ENCODE measurements around the gene BAG1. TPM values are rescaled to one million over a fixed set of nuclear protein-coding genes. Genes with fewer than 3 reads are reported as not detected.

BAG1 gene
- total and polyA plus RNA-seq, 2 of the 13 experiments (the other 11 are each of a cell fraction or from before 2014, with no cell fraction given): 23.1 to 59.5 TPM

- peaks cover 74% of the 10 kb centered on the region for H3K4me1 ChIP-seq (ENCODE audit: insufficient read depth, low read length)
- ChIA-PET POLR2A (no interaction called here), CTCF (ENCODE audit: low intra/inter-chr PET ratio, low total read pairs) (no interaction called here)
- 77% methylated on average over 5 of the region's 5 CpGs for WGBS (ENCODE audit: low lambda C conversion rate)
- FAIRE-seq: no peak
- H2AFZ ChIP-seq (ENCODE audit: low read length): no peak overlapping the region
- ATAC-seq: no peak
- H3K79me2 ChIP-seq (ENCODE audit: insufficient read depth, low read length): peaks cover 62% of the 10 kb centered on the region
- H3K9me3 ChIP-seq (ENCODE audit: low read length): no peaks in the 10 kb centered on the region
- in situ Hi-C loops (cut with HindIII; ENCODE audit: extremely low pct_ligation_motif_present, low pct_unique_long_range_greater_than_20kb) (loop anchor here (10.0 kb wide), 1 partner anchor 173 kb away; no protein-coding TSS in a partner anchor), intact Hi-C loops (cut with micrococcal nuclease; ENCODE audit: unreplicated experiment) (loop anchor here (2.0 kb wide), 1 partner anchor 181 kb away; the partner anchor contains the start of gene NOL6)
- TF ChIP-seq PRMT3 (CRISPR knock-in tag; IDR thresholded peaks at IDR 0.05; ENCODE audit: borderline replicate concordance, low read depth): no peak
- 0 out of 2 replicates have a peak, but pooled peaks have one; percentile 6 for TF ChIP-seq ZNF335 (CRISPR knock-in tag; IDR thresholded peaks at IDR 0.05)
- TF ChIP-seq ZNF503 (CRISPR knock-in tag; IDR thresholded peaks at IDR 0.05): no peak
- H3K27me3 ChIP-seq (ENCODE audit: control insufficient read depth in 1 of 2, insufficient read depth in 2 of 2, low read length in 2 of 2): no peaks in the 10 kb centered on the region
- peaks cover 4 to 29% of the 10 kb centered on the region in 2 experiments; a peak in 4 of 5 replicates for H3K36me3 ChIP-seq (replicated peaks in 1 of 2; ENCODE audit: control insufficient read depth in 1 of 2, insufficient read depth in 2 of 2, low read length in 2 of 2)
- H3K27ac ChIP-seq (ENCODE audit: extremely low read length, insufficient read depth, low read length): peak overlapping the region; percentile 77
- H3K9ac ChIP-seq (ENCODE audit: insufficient read depth, low read depth, low read length): peak overlapping the region; percentile 14; the same call in 1 of the 2 replicates
- H4K20me1 ChIP-seq (ENCODE audit: insufficient read depth, low read length): no peaks in the 10 kb centered on the region
- H3K4me3 ChIP-seq (replicated peaks in 1 of 3; ENCODE audit: insufficient read depth in 1 of 3, low read depth in 2 of 3, low read length in 3 of 3): peak overlapping the region in 1 of 3 experiments; percentile 75; a peak in 2 of 6 replicates
- peak overlapping the region; percentile 75 for H3K4me2 ChIP-seq (ENCODE audit: low read depth, low read length)
- DNase-seq (ENCODE audit: low spot score): no peak
- BruUV-seq (replicated peaks): no TSS peak
Measured at GRCh38 chr9:33291901-33292300, 27.4 kb upstream of the BAG1 start.

DNA sequence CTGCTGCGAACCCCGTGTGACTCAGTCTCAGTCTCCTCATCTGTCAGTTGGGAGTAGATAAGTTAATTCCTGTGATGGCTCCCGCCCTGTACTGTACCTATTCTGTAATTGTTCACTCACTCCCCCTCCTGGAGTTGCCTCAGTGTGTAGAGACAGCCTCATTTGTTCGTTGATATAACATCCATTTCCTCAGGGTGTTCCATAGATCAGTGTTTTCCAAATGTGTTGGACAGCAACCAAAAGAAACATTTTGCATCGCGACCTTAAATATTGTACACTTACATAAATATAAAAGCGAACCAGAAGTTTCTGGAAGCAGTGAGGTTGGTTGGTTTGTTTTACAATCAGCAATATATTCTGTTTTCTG, 26.5 kb upstream of the BAG1 start:
- Histone ChIP-seq H2AFZ (ENCODE audit: low read length) (no peak overlapping the region), H3K27ac (ENCODE audit: extremely low read length, insufficient read depth, low read length) (peak overlapping the region; percentile 85), H3K4me2 (ENCODE audit: low read depth, low read length) (peak overlapping the region; percentile 75), H3K27me3 (ENCODE audit: control insufficient read depth in 1 of 2, insufficient read depth in 2 of 2, low read length in 2 of 2) (no peaks in the 10 kb centered on the region), H3K79me2 (ENCODE audit: insufficient read depth, low read length) (peaks cover 53% of the 10 kb centered on the region), H3K9ac (ENCODE audit: insufficient read depth, low read depth, low read length) (peak overlapping the region; percentile 84), H3K4me1 (ENCODE audit: insufficient read depth, low read length) (peaks cover 68% of the 10 kb centered on the region), H3K4me3 (replicated peaks in 1 of 3; ENCODE audit: insufficient read depth in 1 of 3, low read depth in 2 of 3, low read length in 3 of 3) (peak overlapping the region; percentile 51 to 84 (median 75)), H3K9me3 (ENCODE audit: low read length) (no peaks in the 10 kb centered on the region), H3K36me3 (replicated peaks in 1 of 2; ENCODE audit: control insufficient read depth in 1 of 2, insufficient read depth in 2 of 2, low read length in 2 of 2) (peaks cover 2 to 21% of the 10 kb centered on the region in 2 experiments; a peak in 4 of 5 replicates), H4K20me1 (ENCODE audit: insufficient read depth, low read length) (no peaks in the 10 kb centered on the region)
- ChIA-PET CTCF (ENCODE audit: low intra/inter-chr PET ratio, low total read pairs) (no interaction called here), POLR2A (interaction anchor here (0.7 to 1.2 kb wide), 5 partner anchors 9 to 266 kb away, joined by 3 to 22 read pairs (median 9); partner anchors contain the start of genes BAG1 and CHMP5)
- DNase-seq (ENCODE audit: low spot score) (no peak), ATAC-seq (no peak; the same call in 2 of the 3 replicates), FAIRE-seq (no peak)
- intact Hi-C loops (cut with micrococcal nuclease; ENCODE audit: unreplicated experiment): loop anchor here (2.0 kb wide), 1 partner anchor 182 kb away; the partner anchor contains the start of gene NOL6
- 29% methylated on average over 4 of the region's 7 CpGs for WGBS (ENCODE audit: low lambda C conversion rate)
- in situ Hi-C loops (cut with HindIII; ENCODE audit: extremely low pct_ligation_motif_present, low pct_unique_long_range_greater_than_20kb): loop anchor here (10.0 kb wide), 1 partner anchor 174 kb away; no protein-coding TSS in a partner anchor
- no TSS peak for BruUV-seq (replicated peaks)
- no peak for TF ChIP-seq ZNF556 (CRISPR knock-in tag; IDR thresholded peaks at IDR 0.05; ENCODE audit: borderline replicate concordance)
- TF ChIP-seq RBM22 (optimal IDR thresholded peaks at IDR 0.05; ENCODE audit: low read length): peak; percentile 39
- TF ChIP-seq ZNF790 (CRISPR knock-in tag; IDR thresholded peaks at IDR 0.05; ENCODE audit: borderline replicate concordance): no peak
- TF ChIP-seq ZFP1 (CRISPR knock-in tag; IDR thresholded peaks at IDR 0.05): no peak
- 0 out of 2 replicates have a peak, but pooled peaks have one; percentile 13 for TF ChIP-seq ZNF615 (CRISPR knock-in tag; IDR thresholded peaks at IDR 0.05; ENCODE audit: borderline replicate concordance)
- TF ChIP-seq, protein P1, sequence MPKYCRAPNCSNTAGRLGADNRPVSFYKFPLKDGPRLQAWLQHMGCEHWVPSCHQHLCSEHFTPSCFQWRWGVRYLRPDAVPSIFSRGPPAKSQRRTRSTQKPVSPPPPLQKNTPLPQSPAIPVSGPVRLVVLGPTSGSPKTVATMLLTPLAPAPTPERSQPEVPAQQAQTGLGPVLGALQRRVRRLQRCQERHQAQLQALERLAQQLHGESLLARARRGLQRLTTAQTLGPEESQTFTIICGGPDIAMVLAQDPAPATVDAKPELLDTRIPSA (CRISPR knock-in tag; IDR thresholded peaks at IDR 0.05; ENCODE audit: borderline replicate concordance): no peak
- TF ChIP-seq, protein P2, sequence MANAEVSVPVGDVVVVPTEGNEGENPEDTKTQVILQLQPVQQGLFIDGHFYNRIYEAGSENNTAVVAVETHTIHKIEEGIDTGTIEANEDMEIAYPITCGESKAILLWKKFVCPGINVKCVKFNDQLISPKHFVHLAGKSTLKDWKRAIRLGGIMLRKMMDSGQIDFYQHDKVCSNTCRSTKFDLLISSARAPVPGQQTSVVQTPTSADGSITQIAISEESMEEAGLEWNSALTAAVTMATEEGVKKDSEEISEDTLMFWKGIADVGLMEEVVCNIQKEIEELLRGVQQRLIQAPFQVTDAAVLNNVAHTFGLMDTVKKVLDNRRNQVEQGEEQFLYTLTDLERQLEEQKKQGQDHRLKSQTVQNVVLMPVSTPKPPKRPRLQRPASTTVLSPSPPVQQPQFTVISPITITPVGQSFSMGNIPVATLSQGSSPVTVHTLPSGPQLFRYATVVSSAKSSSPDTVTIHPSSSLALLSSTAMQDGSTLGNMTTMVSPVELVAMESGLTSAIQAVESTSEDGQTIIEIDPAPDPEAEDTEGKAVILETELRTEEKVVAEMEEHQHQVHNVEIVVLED (CRISPR knock-in tag; IDR thresholded peaks at IDR 0.05; ENCODE audit: borderline replicate concordance): no peak

Measured in HepG2 (cell line).